ENCODE data around the gene DGKZ. TPM values are rescaled to one million over a fixed set of nuclear protein-coding genes. Genes with fewer than 3 reads are reported as not detected.
"Not testable (repeated sequence)": the region's sequence is repeated elsewhere in the genome, so short reads cannot be mapped to it uniquely, and the experiment has no call there.

The DGKZ gene
- total RNA-seq, 4 donors from 2014 or later: 104 to 270 (median 200) TPM

DNA sequence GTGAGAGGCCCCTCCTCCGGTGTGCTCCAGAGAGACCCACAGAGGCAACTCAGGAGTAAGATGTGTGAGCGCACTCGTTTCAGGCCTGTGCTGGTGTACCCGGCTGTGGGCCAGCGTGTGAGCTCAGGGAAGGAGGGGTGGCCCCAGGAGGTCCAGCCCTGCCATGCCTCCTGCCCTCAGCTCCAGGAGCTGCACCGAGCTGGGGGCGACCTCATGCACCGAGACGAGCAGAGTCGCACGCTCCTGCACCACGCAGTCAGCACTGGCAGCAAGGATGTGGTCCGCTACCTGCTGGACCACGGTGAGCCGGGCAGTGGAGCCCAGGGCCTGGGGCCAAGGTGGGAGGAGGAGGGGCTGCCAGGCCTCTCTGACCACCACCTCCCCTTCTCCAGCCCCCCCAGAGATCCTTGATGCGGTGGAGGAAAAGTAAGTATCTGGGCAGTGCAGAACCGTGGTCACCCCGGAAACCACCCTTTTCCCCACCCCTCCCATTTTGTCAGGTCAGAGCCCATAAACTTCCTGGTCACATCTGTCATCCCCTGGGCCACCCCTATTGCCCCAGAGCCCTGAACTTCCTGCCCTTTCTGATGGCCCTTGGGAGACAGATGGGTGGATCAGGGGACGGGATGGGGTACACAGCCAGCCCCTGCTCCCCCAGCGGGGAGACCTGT is 31.7 kb downstream of the DGKZ start:
- TF ChIP-seq, protein P1, sequence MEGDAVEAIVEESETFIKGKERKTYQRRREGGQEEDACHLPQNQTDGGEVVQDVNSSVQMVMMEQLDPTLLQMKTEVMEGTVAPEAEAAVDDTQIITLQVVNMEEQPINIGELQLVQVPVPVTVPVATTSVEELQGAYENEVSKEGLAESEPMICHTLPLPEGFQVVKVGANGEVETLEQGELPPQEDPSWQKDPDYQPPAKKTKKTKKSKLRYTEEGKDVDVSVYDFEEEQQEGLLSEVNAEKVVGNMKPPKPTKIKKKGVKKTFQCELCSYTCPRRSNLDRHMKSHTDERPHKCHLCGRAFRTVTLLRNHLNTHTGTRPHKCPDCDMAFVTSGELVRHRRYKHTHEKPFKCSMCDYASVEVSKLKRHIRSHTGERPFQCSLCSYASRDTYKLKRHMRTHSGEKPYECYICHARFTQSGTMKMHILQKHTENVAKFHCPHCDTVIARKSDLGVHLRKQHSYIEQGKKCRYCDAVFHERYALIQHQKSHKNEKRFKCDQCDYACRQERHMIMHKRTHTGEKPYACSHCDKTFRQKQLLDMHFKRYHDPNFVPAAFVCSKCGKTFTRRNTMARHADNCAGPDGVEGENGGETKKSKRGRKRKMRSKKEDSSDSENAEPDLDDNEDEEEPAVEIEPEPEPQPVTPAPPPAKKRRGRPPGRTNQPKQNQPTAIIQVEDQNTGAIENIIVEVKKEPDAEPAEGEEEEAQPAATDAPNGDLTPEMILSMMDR (IDR thresholded peaks at IDR 0.05): no peak
- no peak for TF ChIP-seq POLR2A (IDR thresholded peaks at IDR 0.05)
- no peaks in the 10 kb centered on the region for H3K9me3 ChIP-seq
- DNase-seq: no peak
- no peak overlapping the region for H3K4me3 ChIP-seq
- peaks cover 0 to 34% (median 9%) of the 10 kb centered on the region in 4 donors for H3K4me1 ChIP-seq
- peaks cover 0 to 37% (median 0%) of the 10 kb centered on the region in 3 donors for H3K36me3 ChIP-seq
- no peaks in the 10 kb centered on the region for H3K27me3 ChIP-seq
- peak overlapping the region in 2 of 4 donors; percentile 71 to 78 for H3K27ac ChIP-seq

DNA sequence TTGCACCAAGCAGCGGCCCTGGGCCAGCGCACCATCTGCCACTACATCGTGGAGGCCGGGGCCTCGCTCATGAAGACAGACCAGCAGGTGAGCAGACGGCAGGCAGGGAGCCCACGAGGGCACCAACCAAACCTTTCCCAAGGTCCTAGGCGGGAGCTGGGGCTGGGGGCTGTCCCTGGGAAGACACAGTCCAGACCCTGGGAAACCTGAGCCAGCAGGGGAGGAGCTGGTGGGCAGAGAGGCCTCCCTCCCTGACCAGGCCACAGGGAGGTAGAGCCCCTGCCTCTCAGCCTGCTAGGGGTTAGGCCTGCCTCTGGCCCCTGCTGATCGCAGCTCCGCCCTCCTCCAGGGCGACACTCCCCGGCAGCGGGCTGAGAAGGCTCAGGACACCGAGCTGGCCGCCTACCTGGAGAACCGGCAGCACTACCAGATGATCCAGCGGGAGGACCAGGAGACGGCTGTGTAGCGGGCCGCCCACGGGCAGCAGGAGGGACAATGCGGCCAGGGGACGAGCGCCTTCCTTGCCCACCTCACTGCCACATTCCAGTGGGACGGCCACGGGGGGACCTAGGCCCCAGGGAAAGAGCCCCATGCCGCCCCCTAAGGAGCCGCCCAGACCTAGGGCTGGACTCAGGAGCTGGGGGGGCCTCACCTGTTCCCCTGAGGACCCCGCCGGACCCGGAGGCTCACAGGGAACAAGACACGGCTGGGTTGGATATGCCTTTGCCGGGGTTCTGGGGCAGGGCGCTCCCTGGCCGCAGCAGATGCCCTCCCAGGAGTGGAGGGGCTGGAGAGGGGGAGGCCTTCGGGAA is 32.4 kb downstream of the DGKZ start:
- H3K36me3 ChIP-seq: peaks cover 0 to 30% (median 0%) of the 10 kb centered on the region in 3 donors
- peaks cover 0 to 40% (median 9%) of the 10 kb centered on the region in 4 donors for H3K4me1 ChIP-seq
- H3K4me3 ChIP-seq: peak overlapping the region in 3 of 4 donors; percentile 54 to 75 (median 59)
- DNase-seq: peak in 1 of 3 donors; percentile 71
- not testable (repeated sequence) for H3K9me3 ChIP-seq, H3K27me3 ChIP-seq
- H3K27ac ChIP-seq: peak overlapping the region; percentile 64 to 87 (median 74)

DNA sequence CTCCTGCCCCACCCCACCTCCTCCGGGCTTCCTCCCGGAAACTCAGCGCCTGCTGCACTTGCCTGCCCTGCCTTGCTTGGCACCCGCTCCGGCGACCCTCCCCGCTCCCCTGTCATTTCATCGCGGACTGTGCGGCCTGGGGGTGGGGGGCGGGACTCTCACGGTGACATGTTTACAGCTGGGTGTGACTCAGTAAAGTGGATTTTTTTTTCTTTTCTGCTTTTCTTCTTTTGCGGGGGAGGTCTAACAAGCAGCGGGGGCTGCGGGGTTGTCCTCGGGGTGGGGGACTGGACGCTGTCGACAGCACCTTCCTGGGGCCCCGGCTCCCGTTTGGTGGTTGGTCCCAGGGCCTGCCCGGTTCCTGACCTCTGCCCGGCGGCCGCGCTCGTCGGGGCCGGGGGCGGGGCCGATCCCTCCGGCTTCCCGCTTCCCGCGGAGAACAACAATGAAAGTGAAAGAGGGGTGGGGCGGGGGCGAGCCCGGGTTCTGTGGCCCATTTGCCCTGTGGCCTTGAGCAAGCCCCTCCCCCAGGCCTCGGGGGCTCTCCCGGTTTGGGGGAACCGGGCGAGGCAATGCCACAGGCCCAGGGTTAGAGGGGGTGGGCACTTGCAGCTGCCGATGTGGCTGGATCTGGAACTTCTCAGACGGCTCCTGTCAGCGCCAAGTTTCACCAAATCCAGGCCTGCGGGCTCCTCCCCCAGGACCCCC is 33.2 kb downstream of the DGKZ start:
- Histone ChIP-seq H3K27me3 (no peaks in the 10 kb centered on the region), H3K9me3 (no peaks in the 10 kb centered on the region), H3K36me3 (peaks cover 0 to 22% (median 0%) of the 10 kb centered on the region in 3 donors), H3K4me3 (peak overlapping the region; percentile 54 to 75 (median 56)), H3K4me1 (peaks cover 0 to 40% (median 9%) of the 10 kb centered on the region in 4 donors), H3K27ac (peak overlapping the region; percentile 64 to 87 (median 74))
- TF ChIP-seq, protein P1 (IDR thresholded peaks at IDR 0.05): no peak
- peak in 1 of 2 donors; percentile 35 for TF ChIP-seq POLR2A (IDR thresholded peaks at IDR 0.05)
- peak; percentile 68 to 91 (median 90) for DNase-seq

DNA sequence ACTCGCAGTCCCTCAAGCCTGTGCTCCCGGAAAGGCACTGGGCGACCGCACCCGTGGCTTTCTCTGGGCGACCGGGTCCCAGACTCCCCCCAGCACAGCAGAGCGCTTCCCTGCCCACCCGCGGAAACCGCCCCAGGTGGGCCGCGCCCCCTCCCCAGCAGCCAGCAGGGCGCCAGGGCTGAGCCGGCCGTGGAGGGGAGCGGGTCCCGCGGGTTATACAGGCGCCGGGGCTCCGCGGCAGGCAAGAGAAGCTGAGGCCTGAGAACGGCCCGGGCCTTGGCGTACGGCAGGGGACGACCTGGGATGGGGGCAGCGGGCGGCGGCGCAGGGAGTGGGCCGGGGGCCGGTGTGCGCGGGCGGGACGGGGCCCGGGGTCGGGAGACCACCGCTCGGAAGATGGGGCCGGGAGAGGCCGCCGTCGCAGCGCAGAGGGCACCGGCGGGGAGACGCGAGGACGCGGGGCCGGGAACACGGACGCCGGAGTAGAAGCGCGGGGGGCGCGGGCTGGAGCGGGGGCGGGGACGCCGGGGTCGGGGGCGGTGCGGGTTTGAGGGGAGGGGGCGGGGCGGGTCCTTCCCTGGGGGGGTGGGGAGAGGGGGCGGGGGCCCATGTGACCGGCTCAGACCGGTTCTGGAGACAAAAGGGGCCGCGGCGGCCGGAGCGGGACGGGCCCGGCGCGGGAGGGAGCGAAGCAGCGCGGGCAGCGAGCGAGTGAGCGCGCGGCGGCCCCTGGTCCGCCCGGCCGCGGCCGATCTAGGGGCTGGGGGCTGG is 34.0 kb downstream of the DGKZ start, which contains the start of gene MDK:
TSS of gene MDK (plus strand) at position 622 of the 771 bp plus-strand sequence. CDS start 389 bp downstream, outside the sequence.
- peak within 1 kb of the TSS; percentile 64 to 87 (median 74) for H3K27ac ChIP-seq
- H3K27me3 ChIP-seq: no peaks in the 10 kb centered on the region
- peaks cover 0 to 40% (median 9%) of the 10 kb centered on the region in 4 donors for H3K4me1 ChIP-seq
- H3K9me3 ChIP-seq: no peaks in the 10 kb centered on the region
- H3K4me3 ChIP-seq: peak within 1 kb of the TSS; percentile 54 to 75 (median 56)
- DNase-seq: peak in 1 of 3 donors; percentile 70
- peaks cover 0 to 14% (median 0%) of the 10 kb centered on the region in 3 donors for H3K36me3 ChIP-seq
- no peak for TF ChIP-seq POLR2A (IDR thresholded peaks at IDR 0.05)
- TF ChIP-seq, protein P1 (IDR thresholded peaks at IDR 0.05): no peak

DNA sequence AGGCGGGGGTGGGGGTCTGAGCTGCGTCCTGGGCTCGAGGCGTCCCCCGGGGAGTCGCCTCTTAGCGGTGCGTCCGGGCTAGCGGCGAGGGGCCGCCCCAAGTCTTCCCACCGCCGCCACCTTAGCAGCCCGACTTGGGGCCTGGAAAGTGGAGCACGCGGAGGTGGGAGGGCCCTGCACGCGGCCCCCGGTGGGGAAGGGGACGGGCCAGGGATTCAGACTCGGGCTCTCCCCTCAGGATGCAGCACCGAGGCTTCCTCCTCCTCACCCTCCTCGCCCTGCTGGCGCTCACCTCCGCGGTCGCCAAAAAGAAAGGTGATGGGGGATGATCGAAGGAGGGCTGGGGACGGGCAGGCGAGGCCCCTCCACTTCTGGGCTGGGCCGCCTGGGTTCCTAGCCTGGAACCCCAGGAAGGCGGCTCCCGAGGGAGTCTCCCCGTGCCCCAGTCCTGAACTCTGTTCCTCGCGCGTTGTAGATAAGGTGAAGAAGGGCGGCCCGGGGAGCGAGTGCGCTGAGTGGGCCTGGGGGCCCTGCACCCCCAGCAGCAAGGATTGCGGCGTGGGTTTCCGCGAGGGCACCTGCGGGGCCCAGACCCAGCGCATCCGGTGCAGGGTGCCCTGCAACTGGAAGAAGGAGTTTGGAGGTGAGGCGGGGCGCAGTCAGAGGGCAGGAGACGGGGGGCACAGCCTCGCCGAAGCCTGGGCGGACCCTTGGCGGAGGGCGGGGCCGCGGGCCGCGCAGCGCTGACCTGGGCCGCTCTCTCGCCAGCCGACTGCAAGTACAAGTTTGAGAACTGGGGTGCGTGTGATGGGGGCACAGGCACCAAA is 34.8 kb downstream of the DGKZ start:
- DNase-seq: peak in 1 of 3 donors; percentile 69
- peak overlapping the region; percentile 54 to 75 (median 56) for H3K4me3 ChIP-seq
- peaks cover 0 to 40% (median 9%) of the 10 kb centered on the region in 4 donors for H3K4me1 ChIP-seq
- H3K9me3 ChIP-seq: no peaks in the 10 kb centered on the region
- TF ChIP-seq POLR2A (IDR thresholded peaks at IDR 0.05): no peak
- H3K27me3 ChIP-seq: no peaks in the 10 kb centered on the region
- H3K36me3 ChIP-seq: peaks cover 0 to 6% (median 0%) of the 10 kb centered on the region in 3 donors
- peak overlapping the region; percentile 64 to 87 (median 74) for H3K27ac ChIP-seq

Data from Peyer's patch (tissue), 4 donors.